D721Med (cell line): ENCODE data around the gene CHMP6.

Experiments used
- DNase-seq: peaks from one replicate; pipeline ENCODE4 v3.0.0; 2011; ENCODE audit warnings: low spot score; ENCODE audit not compliant: insufficient read length
- FAIRE-seq: peaks from 2 replicates; lab custom pipeline; 2011; peaks lifted over from hg19 to GRCh38; lab: Jason Lieb, UNC
- TF ChIP-seq, protein P1 (sequence below): IDR thresholded peaks from 2 replicates; pipeline ENCODE4 v1.5.1; 2012; ENCODE audit warnings: mild to moderate bottlenecking, control low read depth; ENCODE audit not compliant: insufficient read depth; ENCODE audit errors: missing control alignments

CHMP6 gene

GRCh38 chr17:80947200-80947940 is 44.3 kb upstream of the CHMP6 start:
- FAIRE-seq (no peak), DNase-seq (no peak)
- TF ChIP-seq, protein P1, sequence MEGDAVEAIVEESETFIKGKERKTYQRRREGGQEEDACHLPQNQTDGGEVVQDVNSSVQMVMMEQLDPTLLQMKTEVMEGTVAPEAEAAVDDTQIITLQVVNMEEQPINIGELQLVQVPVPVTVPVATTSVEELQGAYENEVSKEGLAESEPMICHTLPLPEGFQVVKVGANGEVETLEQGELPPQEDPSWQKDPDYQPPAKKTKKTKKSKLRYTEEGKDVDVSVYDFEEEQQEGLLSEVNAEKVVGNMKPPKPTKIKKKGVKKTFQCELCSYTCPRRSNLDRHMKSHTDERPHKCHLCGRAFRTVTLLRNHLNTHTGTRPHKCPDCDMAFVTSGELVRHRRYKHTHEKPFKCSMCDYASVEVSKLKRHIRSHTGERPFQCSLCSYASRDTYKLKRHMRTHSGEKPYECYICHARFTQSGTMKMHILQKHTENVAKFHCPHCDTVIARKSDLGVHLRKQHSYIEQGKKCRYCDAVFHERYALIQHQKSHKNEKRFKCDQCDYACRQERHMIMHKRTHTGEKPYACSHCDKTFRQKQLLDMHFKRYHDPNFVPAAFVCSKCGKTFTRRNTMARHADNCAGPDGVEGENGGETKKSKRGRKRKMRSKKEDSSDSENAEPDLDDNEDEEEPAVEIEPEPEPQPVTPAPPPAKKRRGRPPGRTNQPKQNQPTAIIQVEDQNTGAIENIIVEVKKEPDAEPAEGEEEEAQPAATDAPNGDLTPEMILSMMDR = no peak

- DNase-seq (no peak), FAIRE-seq (no peak)
- TF ChIP-seq, protein P1 = no peak
Observed at GRCh38 chr17:80948019-80948975, 43.3 kb upstream of the CHMP6 start.

- FAIRE-seq (no peak), DNase-seq (no peak)
- TF ChIP-seq, protein P1 = no peak
Observed at GRCh38 chr17:80948976-80949450, 42.6 kb upstream of the CHMP6 start.

- FAIRE-seq (no peak), DNase-seq (no peak)
- TF ChIP-seq, protein P1 = peak; percentile 17
Observed at GRCh38 chr17:80949451-80950421, 41.9 kb upstream of the CHMP6 start.

DNA sequence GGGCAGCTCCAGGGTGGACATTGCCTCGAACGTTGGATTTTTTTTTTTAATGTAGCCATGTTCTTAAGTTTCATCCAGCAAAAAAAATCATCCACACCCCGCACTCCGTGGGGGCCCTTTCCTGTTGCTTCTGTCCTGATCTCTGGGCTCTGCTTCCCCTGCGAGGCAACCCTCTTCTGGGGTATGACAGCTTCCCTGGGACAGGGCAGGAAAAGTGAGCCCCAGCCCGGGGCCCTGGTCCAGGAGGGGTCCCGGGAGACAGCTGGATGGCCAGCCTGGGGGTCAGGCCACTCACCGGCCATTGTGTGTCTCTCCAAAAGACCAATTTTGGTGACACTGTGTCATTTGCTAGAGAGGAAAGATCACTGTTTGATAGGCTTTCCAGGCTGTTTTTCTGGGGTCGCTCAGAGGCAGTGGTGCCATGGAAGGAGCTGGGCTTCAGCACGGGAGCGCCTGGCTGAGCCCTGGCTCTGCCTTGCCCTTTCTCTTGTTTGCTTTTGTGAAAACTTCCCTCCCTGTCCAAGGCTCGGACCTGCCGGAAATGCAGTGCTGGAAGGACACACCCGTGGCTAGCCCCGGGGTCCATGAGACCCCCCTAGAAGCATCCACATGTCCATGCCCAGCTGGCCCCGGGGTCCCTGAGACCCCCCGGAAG is 41.0 kb upstream of the CHMP6 start:
- FAIRE-seq (no peak), DNase-seq (no peak)
- TF ChIP-seq, protein P1 = no peak
